IMR-90 (cell line): ENCODE measurements around the gene PHAF1. TPM values are rescaled to one million over a fixed set of nuclear protein-coding genes. Genes with fewer than 3 reads are reported as not detected.
A peak's percentile ranks its signal among the peaks of the same experiment; 100 is the strongest.

Experiments used
- ATAC-seq: fragments of 200-7000 bp; cut with Tn5 transposase; 2 replicates; pipeline ENCODE4 v1.9.1; 2020; ENCODE audit warnings: low read depth, mild to moderate bottlenecking, moderate library complexity
- BruUV-seq: library from RNA; stranded (reverse); fragments of 400-500 nt; replicated peaks from 2 replicates; lab custom pipeline; 2021; lab: Mats Ljungman, UMichigan
- CTCF ChIA-PET: fragments of 300-600 bp; formaldehyde crosslinking; extraction: SDS; loops from one replicate; lab custom pipeline; 2021; ENCODE audit warnings: antibody characterized with exemption; lab: Yijun Ruan, JAX
- POLR2A ChIA-PET: fragments of 300-600 bp; sonication (Branson Sonifier 250); formaldehyde crosslinking; loops from one replicate; lab custom pipeline; 2022; ENCODE audit warnings: antibody characterized with exemption; ENCODE audit not compliant: unreplicated experiment; lab: Charles Lee
- DNase-seq: peaks from one replicate; pipeline ENCODE4 v3.0.0; 2013
- H2AFZ ChIP-seq: replicated peaks from 2 replicates; pipeline ENCODE3; 2013; ENCODE audit warnings: low read length, mild to moderate bottlenecking; ENCODE audit not compliant: poor library complexity
- H2AK5ac ChIP-seq: 2 replicates; pipeline ENCODE4 v1.6.1; 2013; ENCODE audit warnings: low read depth, low read length, inconsistent platforms
- H2AK9ac ChIP-seq: replicated peaks from 2 replicates; pipeline ENCODE3; 2013; ENCODE audit warnings: mild to moderate bottlenecking, low read depth, low read length, moderate library complexity; ENCODE audit not compliant: poor library complexity
- H2BK120ac ChIP-seq: 2 replicates; pipeline ENCODE4 v1.6.1; 2013; ENCODE audit warnings: low read depth, low read length, inconsistent platforms
- H2BK15ac ChIP-seq: 3 replicates; pipeline ENCODE4 v1.6.1; 2013; ENCODE audit warnings: low read depth, low read length, inconsistent platforms
- H2BK20ac ChIP-seq: 2 replicates; pipeline ENCODE4 v1.6.1; 2013; ENCODE audit warnings: low read depth, mild to moderate bottlenecking, inconsistent platforms, low read length, moderate library complexity
- H2BK5ac ChIP-seq: 2 replicates; pipeline ENCODE4 v1.6.1; 2013; ENCODE audit warnings: mild to moderate bottlenecking, low read depth, low read length, inconsistent platforms; ENCODE audit not compliant: poor library complexity, severe bottlenecking
- H3K14ac ChIP-seq: replicated peaks from 2 replicates; pipeline ENCODE4 v1.6.1; 2013; ENCODE audit warnings: low read depth, low read length, inconsistent platforms
- H3K18ac ChIP-seq: 2 replicates; pipeline ENCODE4 v1.6.1; 2013; ENCODE audit warnings: low read depth, low read length, control low read depth
- H3K23ac ChIP-seq: 2 replicates; pipeline ENCODE4 v1.6.1; 2013; ENCODE audit warnings: low read depth, low read length, inconsistent platforms
- H3K27ac ChIP-seq: 2 replicates; pipeline ENCODE4 v1.5.1; 2013; ENCODE audit warnings: mild to moderate bottlenecking, control low read depth, low read length; ENCODE audit not compliant: insufficient read depth
- H3K27me3 ChIP-seq: 2 replicates; pipeline ENCODE4 v1.6.1; 2013; ENCODE audit warnings: low read length; ENCODE audit not compliant: control insufficient read depth, insufficient read depth
- H3K36me3 ChIP-seq: 2 replicates; pipeline ENCODE4 v1.6.1; 2013; ENCODE audit warnings: low read length, mixed read lengths; ENCODE audit not compliant: control insufficient read depth, insufficient read depth
- H3K4ac ChIP-seq: 2 replicates; pipeline ENCODE4 v1.6.1; 2013; ENCODE audit warnings: low read depth, low read length, inconsistent platforms
- H3K4me1 ChIP-seq: 2 replicates; pipeline ENCODE4 v1.6.1; 2013; ENCODE audit warnings: low read length, mixed read lengths; ENCODE audit not compliant: control insufficient read depth, insufficient read depth
- H3K4me2 ChIP-seq: 2 replicates; pipeline ENCODE4 v1.6.1; 2013; ENCODE audit warnings: low read depth, mild to moderate bottlenecking, control low read depth, low read length, moderate library complexity
- H3K4me3 ChIP-seq: 2 replicates; pipeline ENCODE4 v1.5.1; 2013; ENCODE audit warnings: low read depth, mild to moderate bottlenecking, control low read depth, low read length, moderate library complexity; ENCODE audit not compliant: insufficient read depth
- H3K56ac ChIP-seq: 2 replicates; pipeline ENCODE4 v1.6.1; 2013; ENCODE audit warnings: low read length, inconsistent platforms; ENCODE audit not compliant: insufficient read depth; ENCODE audit errors: extremely low read depth
- H3K79me1 ChIP-seq, 2 experiments: 2 replicates each; pipeline ENCODE4 v1.6.1; 2013; ENCODE audit warnings: low read length in 2 of 2, inconsistent platforms in 1 of 2, low read depth in 1 of 2
- H3K9ac ChIP-seq: 2 replicates; pipeline ENCODE4 v1.6.1; 2013; ENCODE audit warnings: low read depth, low read length, control low read depth
- H3K9me1 ChIP-seq: 2 replicates; pipeline ENCODE4 v1.6.1; 2013; ENCODE audit warnings: low read length, inconsistent platforms; ENCODE audit not compliant: insufficient read depth
- H3K9me3 ChIP-seq: 2 replicates; pipeline ENCODE4 v1.6.1; 2013; ENCODE audit warnings: low read length; ENCODE audit not compliant: control insufficient read depth, insufficient read depth
- H4K20me1 ChIP-seq: 2 replicates; pipeline ENCODE4 v1.6.1; 2013; ENCODE audit warnings: low read length, inconsistent platforms; ENCODE audit not compliant: insufficient read depth
- H4K5ac ChIP-seq: 2 replicates; pipeline ENCODE4 v1.6.1; 2013; ENCODE audit warnings: mild to moderate bottlenecking, low read depth, low read length, control low read depth
- H4K8ac ChIP-seq, 2 experiments: 2 replicates each; pipeline ENCODE4 v1.6.1; 2013; ENCODE audit warnings: low read depth in 2 of 2, low read length in 2 of 2, control low read depth in 1 of 2, inconsistent platforms in 1 of 2
- H4K91ac ChIP-seq: 2 replicates; pipeline ENCODE4 v1.6.1; 2013; ENCODE audit warnings: low read depth, low read length, inconsistent platforms; ENCODE audit not compliant: insufficient read depth
- MAZ ChIP-seq: IDR thresholded peaks from 2 replicates; pipeline ENCODE4 v1.6.1; 2012; ENCODE audit warnings: low read depth, mild to moderate bottlenecking, low read length, improper control_type of control experiment, moderate library complexity, borderline replicate concordance
- NFE2L2 ChIP-seq: fragments of 150-350 bp; IDR thresholded peaks from 2 replicates; pipeline ENCODE4 v1.6.1; 2016; ENCODE audit warnings: low read depth, mild to moderate bottlenecking, low read length
- WGBS, 2 experiments: methylation state at CpG; one replicate each; pipeline versions ENCODE4 v1.1.5 to v1.1.7; 2013; ENCODE audit warnings: missing lambda C conversion rate in 2 of 2; ENCODE audit not compliant: insufficient read length in 1 of 2; ENCODE audit errors: extremely low coverage in 2 of 2; 5-methylcytosine and 5-hydroxymethylcytosine counted together
- dilution Hi-C: fragments of 300-500 bp; cut with HindIII; formaldehyde crosslinking; loops from one replicate; pipeline ENCODE4 v1.14.3; 2018; ENCODE audit warnings: low sequenced_read_pairs; ENCODE audit not compliant: unreplicated experiment
- in situ Hi-C: fragments of 300-500 bp; cut with MboI; formaldehyde crosslinking; loops from 3 replicates; pipeline ENCODE4 v1.14.3; 2019; ENCODE audit warnings: low sequenced_read_pairs, inconsistent platforms, mixed read lengths
- intact Hi-C: fragments of 100-400 bp; cut with micrococcal nuclease; formaldehyde crosslinking; loops from 2 replicates; pipeline ENCODE4 v1.10.0; 2022
- polyA plus RNA-seq, 3 experiments: library from polyadenylated mRNA; depleted of rRNA; stranded (reverse); fragments of >200 nt; gene quantifications; 2 replicates each; pipeline ENCODE4 v1.2.3, GENCODE V29; 2012; ENCODE audit warnings: low replicate concordance in 1 of 3
- total RNA-seq: library from RNA; depleted of rRNA; stranded (reverse); fragments of >200 nt; gene quantifications from 2 replicates; pipeline ENCODE4 v1.2.3, GENCODE V29; 2012

PHAF1 gene
- total and polyA plus RNA-seq, 2 of the 4 experiments (the other 2 are of a cell fraction) = 14.0 to 19.8 TPM

DNA sequence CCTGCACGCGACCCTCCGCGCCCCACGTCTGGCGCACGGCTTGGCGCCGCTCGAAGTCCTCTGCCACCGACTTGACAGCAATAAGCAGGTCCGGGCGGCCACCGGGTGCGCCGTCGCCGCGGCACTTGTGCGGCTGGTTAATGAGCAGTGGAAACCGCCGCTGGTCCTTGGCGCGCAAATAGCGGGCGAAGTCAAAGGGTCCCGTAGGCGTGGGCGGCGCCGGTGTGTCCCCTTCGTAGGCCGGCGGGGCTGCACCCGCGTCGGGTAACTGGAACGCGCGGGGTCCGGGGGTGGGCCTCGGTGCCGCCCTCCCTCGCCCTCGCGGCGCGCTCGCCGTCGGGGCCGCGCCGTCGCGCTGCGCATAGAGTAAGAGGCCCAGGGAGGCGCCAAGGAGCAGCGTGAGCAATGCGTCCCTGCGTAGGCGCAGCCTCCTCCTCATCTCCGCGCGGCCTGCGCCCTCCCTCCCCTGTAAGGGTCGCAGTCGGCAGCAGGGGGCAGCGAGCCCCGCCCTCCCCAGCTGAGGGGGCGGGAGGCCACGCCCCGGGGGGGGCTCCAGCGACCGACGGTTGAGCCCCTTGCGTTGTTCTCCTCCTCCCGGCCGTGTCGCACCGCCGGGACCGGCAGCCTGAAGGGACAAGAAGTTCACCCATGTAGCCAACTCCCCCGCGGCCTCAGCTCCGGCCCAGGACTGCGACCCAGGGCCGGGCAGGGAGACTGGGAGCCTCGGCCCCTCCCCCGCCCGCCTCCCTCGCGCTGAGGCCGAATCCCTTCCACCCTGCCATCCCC, 40.5 kb downstream of the PHAF1 start:
- POLR2A ChIA-PET = no interaction called here
- Histone ChIP-seq H3K4ac (peak overlapping the region; percentile 87), H2BK5ac (peak overlapping the region; percentile 87), H2AFZ (peak overlapping the region; percentile 99), H3K14ac (peak overlapping the region; percentile 84), H3K9me3 (no peaks in the 10 kb centered on the region), H3K56ac (peak overlapping the region; percentile 88; the same call in 1 of the 2 replicates), H2BK120ac (peak overlapping the region; percentile 82; the same call in 1 of the 2 replicates), H3K23ac (0 out of 2 replicates have a peak overlapping the region, but pooled peaks have one; percentile 54), H2AK5ac (peak overlapping the region; percentile 65; the same call in 1 of the 2 replicates), H3K4me1 (peaks cover 6% of the 10 kb centered on the region; the same call in 1 of the 2 replicates), H3K4me3 (peak overlapping the region; percentile 76), H4K20me1 (peaks cover 13% of the 10 kb centered on the region), H3K27ac (peak overlapping the region; percentile 92), H3K36me3 (peaks cover 38% of the 10 kb centered on the region), H2BK15ac (no peak overlapping the region; the same call in 2 of the 3 replicates), H3K4me2 (peak overlapping the region; percentile 84), H2BK20ac (no peak overlapping the region), H4K5ac (peak overlapping the region; percentile 59), H2AK9ac (peak overlapping the region; percentile 95), H3K9me1 (peaks cover 4% of the 10 kb centered on the region; the same call in 1 of the 2 replicates), H3K18ac (peak overlapping the region; percentile 66; the same call in 1 of the 2 replicates), H3K79me1 (peaks cover 0 to 30% of the 10 kb centered on the region in 2 experiments; a peak in 2 of 4 replicates), H3K27me3 (no peaks in the 10 kb centered on the region), H3K9ac (peak overlapping the region; percentile 64), H4K91ac (peak overlapping the region; percentile 71), H4K8ac (peak overlapping the region; percentile 72 to 97)
- dilution Hi-C loops (no loop called here), intact Hi-C loops (loop anchor here (2.0 to 10.0 kb wide), 2 partner anchors 131 to 255 kb away; no protein-coding TSS in a partner anchor), in situ Hi-C loops (no loop called here)
- no TSS peak for BruUV-seq
- DNase-seq = peak; percentile 55
- TF ChIP-seq MAZ = peak; percentile 42; the same call in 1 of the 2 replicates
- TF ChIP-seq NFE2L2 = no peak
- ATAC-seq = peak; percentile 61
- CTCF ChIA-PET = interaction anchor here (0.7 to 1.0 kb wide), 4 partner anchors 10 to 46 kb away, joined by 3 to 4 read pairs (median 3); no protein-coding TSS in a partner anchor
- WGBS, 2 experiments = 26% methylated on average over 27 of the region's 94 CpGs; no CpG with 5 or more reads in 1 of the 2 experiments
